ENCODE measurements around the gene SH3BGRL.

SH3BGRL gene

DNA sequence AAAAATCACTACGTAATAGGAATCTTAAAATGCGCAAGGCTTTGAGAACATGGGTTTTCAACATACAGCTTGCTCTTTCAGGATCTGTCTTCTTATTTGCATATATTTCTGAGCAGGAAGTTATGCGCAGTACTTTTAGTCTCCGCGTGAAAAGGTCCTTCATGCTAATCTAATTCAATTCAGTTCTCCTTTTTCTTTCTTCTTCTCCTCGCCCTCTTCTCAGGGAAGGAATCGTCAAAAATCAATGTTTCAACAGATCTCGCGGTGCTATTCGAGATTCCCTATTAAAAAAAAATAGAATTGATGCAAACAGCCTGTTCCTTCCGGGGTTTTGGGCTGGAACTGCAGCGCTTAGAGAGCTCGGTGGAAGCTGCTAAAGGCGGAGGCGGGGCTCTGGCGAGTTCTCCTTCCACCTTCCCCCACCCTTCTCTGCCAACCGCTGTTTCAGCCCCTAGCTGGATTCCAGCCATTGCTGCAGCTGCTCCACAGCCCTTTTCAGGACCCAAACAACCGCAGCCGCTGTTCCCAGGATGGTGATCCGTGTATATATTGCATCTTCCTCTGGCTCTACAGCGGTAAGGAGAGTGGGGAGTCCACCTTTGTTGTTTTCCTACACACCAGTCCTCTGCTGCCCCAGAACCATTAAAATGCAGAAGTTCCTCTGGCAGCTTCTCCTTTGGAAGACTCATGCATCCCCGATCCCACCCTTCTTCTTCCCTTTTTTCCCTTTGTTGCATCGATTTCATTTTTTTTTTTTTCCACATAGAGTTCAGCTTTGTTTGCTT is at the start of gene SH3BGRL, which contains the start of gene HMGN5:
TSS of gene SH3BGRL (plus strand) at position 432 of the 785 bp plus-strand sequence. CDS start at position 531, 99 bp downstream.
TSS of gene HMGN5 (minus strand) at position 243 of the 785 bp plus-strand sequence. CDS start 80,364 bp downstream, outside the sequence.
- DNase-seq, result peak; percentile 66

DNA sequence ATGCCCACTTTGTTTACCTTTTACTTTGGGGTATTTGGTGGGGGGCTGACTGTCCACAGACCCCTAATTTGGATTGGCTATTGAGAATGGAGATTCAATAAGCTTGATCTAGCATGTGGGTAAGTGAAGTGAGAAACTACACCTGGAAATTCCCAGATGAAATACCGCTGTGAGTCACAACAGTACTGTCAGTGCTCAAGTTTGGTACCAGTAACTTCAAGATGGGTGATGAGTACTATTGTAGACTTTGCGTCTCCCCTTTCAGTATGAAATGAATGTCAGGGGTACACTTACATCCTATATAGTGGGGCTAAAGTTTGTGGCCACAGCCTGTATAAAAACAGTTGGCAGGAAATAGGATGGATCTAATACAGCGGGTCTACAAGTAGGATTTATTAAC is 33.5 kb upstream of the SH3BGRL start:
- no peak for DNase-seq

DNA sequence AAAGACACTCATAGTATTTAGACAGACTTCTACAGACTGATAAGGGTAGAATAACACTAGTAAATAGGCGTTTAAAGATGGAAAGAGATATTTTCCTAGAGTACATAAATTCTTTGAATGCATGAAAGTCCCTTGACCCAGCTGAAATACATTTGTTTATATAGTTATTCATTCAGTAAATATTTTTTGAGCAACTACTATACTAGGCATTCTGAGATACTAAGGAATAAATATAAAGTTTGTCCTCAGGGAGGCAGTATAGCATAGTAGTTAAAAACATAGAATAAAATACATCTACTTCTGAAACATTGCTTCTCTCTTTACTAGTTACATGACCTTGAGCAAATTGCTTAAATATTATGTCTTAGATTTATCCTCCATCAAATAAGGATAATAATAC is 27.6 kb upstream of the SH3BGRL start:
- DNase-seq, result no peak

DNA sequence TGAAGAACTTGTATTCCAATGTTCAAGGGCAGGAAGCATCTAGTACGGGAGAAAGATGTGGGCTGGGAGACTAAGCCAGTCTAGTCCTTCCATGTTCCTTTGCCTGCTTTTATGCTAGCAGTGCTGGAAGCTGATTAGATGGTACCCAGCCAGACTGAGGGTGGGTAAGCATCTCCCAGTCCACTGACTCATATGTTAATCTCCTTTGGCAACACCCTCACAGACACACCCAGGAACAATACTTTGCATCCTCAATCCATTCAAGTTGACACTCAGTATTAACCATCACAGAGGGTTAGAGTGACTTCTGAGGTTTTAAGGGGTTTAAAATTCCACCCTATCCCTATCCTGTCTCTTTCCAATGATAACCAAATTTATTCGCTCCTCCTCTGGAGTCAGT is 6.6 kb upstream of the SH3BGRL start:
- DNase-seq, result no peak

DNA sequence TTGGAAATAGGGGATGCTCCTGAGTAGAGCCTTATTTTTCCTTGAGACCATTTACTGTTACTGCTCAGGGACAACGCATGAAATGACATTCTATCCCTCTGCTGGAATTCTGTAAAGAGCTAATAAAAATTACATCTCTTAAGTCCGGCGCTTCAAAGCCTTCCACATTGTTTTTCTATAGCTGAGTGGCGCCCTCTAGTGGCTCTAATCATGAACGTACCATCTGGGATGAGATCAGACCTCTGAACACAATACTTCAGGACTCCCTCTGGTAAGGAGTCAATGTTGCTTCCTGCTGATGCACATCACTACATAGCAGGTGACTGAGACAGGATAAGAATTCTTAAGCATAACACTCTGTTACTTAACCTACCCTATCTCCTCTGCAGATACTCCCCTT is 6.2 kb upstream of the SH3BGRL start:
- DNase-seq, result peak; percentile 51

DNA sequence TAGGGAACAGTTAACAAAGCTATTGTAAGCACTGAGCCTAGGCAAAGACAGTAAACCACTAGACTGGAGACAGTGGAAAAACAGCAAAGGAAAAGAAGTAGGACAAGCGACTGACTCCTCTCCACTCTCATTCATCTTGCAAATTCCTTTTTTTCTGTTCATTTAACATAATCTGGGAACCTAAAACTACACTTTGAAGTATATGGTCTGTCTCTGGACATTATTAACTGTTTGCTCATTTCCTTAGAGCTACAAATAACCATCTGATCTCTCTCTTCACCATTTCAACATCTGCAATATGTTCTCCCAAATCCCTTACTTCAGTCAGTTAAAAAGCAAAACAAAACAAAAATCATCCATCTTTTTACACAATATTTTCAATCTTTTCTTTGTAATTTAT is 831 bp upstream of the SH3BGRL start:
- DNase-seq, result no peak

DNA sequence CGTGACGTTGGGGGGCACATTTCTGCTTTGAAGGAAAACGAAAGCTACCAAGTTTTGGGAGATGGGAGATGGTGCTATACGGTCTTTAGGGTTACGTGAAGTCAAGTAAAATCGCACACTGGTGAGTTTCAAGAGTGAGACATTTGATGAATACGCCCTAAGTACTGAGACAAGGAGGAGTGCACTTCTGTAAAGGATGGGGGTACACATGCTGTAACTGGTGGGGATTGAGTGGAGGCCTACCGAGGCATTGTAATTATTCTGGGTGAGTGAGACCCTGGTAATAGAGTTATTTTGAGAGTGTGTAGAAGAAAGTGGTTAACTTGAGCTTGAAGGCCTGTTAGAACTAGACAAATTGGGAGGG is 536 bp downstream of the SH3BGRL start:
- no peak for DNase-seq

DNA sequence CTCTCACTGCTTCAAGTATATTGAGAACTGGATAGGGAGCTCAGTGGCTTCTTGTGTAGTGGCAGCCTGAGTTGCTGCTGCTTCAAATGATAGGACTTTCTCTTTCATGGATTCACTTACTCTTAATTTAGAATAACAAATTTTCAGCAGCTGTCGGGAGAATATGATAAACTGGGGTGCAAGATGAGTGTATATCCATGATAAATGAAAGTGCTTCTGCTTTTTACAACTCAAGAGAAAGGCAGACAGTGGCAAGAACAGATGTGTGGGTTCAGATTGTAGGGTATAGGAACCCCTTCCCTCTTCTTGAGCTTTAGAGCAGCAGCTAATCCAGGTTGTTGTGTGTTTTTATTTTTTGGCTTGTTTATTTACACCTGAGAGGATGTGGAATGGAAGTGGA is 1.0 kb downstream of the SH3BGRL start:
- DNase-seq, result no peak

DNA sequence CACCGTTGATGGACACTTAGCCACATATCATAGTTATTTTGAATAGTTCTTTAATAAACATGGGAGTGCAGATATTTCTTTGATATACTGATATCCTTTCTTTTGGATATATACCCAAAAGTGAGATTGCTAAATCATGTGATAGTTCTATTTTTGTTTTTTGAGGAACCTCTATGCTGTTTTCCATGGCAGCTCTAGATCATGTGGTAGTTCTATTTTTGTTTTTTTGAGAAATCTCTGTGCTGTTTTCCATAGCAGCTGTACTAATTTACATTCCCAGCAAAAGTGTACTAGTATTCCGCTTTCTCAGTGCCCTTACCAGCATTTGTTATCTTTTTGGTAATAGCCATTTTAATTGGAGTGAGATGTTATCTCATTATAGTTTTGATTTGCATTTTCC is 3.6 kb downstream of the SH3BGRL start:
- no peak for DNase-seq

DNA sequence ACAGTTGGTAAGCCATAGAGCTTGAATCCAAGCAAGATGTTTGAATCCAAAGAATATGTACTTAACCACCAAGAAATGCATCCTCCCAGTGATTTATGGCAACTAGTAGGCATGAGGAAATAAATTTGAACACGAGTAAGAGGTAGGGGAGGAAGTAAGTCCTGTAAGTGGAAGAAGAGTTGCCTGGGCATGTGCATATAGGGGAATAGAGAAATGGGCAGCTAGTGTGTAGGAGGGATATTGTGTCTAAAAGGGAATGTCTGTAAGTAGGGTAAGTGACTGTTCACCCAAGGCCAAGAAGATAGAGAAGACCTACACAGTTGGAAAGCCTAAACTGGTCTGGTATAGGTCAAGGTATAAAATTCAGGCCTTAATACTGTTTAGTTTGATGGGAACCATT is 4.6 kb downstream of the SH3BGRL start:
- DNase-seq, result no peak

DNA sequence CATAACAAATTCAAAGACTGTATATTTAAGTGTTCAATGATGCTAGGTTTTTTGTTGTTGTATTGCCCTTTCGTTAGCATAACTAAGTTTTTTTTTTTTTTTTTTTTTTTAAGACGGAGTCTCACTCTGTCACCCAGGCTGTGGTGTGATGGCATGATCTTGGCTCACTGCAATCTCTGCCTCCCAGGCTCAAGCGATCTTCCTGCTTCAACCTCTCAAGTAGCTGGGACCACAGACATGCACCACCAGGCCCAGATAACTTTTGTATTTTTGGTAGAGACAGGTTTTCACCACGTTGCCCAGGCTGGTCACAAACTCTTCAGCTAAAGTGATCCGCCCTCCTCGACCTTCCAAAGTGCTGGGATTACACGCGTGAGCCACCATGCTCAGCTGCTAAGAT is 7.0 kb downstream of the SH3BGRL start:
- DNase-seq, result no peak

DNA sequence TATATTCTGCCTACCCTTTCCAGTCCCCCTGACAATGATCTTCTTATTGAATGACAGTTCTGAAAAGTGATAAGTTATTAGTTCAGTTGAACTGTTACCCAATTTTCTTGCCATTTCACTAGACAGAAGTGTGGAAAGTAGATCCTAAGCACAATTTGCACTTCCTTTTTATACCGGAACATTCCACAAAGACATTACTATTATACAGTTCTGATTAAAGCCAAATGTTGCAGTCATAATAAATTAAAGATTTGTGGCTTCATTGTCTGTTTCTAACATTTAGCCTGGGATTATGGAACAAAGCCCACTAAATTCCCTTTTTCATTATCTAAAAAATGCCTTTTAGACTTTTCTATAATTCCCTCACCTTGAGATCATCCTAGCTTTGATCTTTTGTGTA is 13.8 kb downstream of the SH3BGRL start:
- no peak for DNase-seq

DNA sequence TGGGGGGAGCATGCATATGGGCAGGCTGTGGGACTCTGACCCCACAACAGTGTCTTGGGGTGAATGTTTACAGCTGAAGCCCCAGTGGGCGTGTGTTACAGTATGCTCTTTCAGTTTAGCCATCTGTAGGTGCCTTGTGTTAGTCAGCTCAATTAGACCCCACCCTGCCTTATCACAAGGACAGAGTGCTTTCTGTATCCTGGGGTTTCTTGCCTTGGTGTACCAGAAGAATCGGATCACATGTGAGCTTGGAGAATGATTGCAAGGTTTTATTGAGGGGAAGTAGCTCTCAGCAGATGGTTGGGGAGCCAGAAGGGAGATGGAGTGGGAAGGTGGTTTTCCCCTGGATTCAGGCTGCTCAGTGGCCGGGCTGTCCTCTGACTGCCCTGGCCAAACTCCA is 27.3 kb downstream of the SH3BGRL start:
- DNase-seq, result no peak

DNA sequence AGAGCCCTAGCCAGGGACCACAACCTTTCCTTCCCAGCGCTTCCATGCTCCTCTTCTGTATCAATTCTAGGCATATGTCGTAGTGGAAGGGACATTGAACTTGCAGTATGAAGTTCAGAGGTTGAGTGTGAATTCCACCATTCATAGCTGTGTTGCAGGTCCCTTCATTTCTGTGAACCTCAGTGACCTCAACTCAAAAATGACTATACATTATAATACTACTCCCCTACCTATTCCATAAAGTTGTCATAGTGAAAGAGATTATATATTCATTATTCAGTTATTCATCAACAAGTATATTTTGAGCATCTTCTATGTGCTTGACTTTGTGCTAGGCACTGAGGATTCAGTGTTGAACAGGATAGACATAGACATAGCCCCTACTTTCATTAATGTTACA is 28.0 kb downstream of the SH3BGRL start:
- DNase-seq, result no peak

DNA sequence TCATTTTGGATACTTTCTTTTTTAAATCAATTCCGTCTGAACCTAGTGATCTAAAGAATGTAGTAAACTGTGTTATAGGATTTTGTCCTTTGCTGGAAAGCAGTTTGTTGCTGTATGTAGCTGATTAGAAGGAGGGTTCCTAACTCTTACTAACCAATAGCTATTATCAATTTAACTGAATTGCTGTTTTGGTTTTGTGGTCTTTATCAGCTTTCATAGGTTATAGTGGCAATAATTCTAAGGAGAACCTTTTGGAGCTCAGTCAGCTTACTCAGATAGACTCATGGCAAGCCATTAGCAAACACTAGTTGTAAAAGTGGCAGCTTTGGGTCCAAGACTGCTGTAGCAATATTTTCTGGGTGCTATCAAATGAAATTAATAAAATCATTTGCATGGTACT is 29.6 kb downstream of the SH3BGRL start:
- DNase-seq, result no peak

DNA sequence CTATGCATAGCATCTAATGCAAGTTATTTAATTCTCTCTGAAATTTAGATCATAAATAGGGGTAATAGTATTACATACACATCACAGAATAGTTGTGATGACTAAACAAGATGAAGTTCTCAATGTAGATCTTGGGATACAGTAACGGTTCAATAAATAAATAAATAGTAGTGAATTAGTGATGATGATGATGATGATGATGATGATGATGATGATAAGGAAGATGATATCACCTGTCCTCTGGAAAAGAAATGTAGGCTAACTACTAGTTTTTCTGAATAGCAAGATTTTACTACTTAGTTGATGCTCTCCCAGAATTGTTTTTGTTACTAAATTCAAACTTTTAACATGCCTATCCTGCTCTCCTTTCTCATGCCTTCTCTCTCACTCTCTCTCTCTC is 30.3 kb downstream of the SH3BGRL start:
- DNase-seq, result no peak

DNA sequence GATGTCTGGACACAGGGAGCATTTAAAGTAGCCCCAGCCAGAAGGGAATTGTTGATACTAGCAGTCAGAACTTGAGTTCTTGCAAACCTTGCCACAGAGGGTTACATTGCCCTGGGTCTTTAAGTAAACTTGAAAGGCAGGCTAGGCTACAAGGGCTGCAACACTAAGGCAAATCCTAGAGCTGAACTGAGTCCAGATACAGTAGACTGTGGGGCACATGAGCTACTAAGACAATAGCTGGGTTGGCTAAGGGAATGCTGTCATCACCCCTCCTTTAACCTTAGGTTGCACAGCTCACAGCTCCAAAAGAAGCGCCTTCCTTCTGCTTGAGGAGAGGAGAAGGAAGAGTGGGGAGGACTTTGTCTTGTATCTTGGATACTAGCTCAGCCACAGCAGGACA is 35.6 kb downstream of the SH3BGRL start:
- DNase-seq, result no peak

DNA sequence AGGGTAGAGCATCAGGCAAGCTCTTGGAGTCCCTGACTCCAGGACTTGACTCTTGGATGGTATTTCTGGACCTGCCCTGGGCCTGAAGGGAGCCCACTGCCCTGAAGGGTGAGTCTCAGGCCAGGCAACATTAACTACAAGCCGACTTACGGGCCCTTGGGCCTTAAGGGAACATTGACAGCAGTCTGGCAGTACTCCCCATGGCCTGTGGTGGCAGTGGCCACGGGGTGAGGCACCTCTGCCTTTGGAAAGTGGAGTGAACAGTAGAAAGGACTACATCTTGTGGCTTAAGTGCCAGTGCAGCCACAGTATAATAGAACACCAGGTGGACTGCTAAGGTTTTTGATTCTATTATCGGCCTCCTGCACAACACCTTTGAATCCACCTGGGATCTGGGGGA is 36.3 kb downstream of the SH3BGRL start:
- no peak for DNase-seq

DNA sequence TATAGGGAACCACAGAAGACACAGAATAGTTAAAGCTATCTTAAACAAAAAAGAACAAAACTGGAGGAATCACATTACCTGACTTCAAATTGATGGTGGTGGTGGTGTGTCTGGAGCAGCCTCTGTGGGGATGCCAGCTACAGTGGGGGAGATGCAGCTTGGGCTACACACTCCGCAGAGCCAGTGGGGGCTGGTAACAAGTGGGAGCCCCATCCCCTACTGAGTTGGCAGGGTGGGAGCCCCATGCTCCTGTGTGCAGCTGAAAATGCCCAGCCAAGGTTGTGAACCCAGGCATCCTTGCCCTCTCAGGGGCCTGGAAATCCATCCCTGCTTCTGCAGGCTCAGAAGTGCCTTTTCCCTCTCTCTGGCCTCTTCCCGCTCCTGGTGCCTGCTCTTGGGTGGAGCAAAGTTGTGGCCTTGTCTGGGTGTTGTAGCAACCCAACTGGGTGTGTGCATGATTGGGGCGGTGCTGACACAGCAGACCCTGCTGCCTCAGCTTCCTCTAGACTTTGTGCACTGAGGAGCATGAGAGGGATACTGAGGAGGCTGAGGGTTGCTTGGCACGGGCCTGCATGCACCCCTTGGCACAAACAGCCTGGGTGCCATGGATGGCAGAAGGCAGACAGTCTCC is 38.9 kb downstream of the SH3BGRL start:
- DNase-seq, result no peak

DNA sequence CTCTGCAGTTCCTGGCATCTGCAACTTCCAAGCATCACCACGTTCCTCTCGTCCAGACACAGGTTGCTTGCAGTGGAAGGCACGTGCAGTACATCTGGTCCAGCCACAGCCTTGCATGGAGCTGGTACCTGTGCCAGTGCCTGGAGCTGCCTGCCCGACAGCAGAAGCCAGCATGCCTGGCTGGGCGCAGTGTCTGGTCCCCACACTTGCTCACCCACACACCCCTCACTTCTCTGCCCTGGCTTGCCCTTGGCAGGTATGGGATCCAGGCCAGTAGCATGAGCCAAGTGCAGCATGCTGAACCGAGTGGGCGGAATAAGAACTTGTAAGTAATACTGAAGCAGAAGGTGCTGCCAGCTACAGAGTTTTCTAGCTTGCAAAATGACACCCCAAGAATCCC is 39.9 kb downstream of the SH3BGRL start:
- DNase-seq, result no peak

DNA sequence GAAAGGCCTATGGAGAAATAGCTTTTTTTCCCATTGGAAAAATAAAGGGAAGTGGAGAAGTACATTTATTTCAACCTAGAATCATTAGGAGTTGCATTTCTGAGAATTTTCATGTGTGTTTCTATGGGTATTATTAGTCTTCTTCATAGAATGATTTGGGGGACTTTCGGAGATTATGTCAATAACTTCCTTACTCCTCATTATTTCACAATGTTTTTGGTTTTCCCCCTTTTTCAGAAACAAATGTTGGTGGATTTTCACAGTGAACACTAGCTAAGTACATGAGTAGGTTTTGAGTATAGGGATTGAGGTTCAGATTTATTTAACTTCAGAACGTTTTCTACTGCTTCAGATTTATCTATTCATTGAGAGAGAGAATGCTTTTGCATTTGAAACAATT is 54.0 kb downstream of the SH3BGRL start:
- no peak for DNase-seq

DNA sequence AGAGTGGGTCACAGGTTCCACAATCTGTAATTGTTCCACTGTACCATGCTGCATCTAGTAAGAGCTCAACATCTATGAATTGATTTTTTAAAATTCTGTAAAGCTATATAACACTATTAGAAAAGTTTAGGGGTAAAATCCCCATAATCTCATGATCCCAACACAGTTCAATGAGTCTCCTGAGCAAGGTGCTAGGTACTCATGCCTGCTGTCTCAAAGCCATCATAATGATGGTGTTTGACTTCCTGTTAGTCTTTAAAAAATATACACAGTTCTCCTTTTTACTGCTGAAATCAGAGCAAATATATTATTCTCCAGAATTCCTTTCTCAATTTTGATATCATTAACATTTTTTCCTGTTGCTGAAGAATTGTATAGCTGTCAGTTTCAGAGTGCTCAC is 55.9 kb downstream of the SH3BGRL start:
- DNase-seq, result no peak

DNA sequence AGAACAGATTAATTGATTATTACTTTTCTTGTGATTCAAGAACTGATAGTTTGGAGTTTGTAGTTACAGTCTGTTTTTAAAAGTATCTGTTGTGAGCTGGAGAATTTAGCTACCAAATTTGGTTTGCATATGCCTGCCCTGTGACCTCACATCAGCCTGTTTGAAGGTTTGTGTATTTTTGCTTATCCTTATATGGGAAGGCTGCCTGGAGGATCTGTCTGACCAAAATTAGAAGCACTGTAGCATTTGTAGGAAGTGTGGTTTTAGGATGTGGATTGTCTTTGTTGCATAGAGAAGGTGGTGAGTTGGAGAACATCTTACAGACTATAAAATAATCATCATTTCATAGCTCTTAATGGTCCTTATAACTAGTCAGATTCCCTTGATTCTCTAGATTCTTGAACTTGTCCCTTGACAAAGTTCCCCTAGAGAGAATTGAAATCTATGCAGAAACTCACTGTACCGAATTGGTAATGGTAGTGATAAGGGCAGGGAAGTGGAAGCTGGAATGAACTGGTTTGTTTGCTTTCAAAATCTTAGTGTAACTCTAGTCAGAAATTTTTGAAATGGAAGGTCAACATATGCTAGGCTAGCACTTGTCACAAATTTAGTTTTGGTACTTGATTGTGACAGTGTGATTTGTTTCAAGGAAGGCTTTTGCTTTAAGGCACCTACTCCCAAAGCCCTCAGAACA is 57.3 kb downstream of the SH3BGRL start:
- no peak for DNase-seq

DNA sequence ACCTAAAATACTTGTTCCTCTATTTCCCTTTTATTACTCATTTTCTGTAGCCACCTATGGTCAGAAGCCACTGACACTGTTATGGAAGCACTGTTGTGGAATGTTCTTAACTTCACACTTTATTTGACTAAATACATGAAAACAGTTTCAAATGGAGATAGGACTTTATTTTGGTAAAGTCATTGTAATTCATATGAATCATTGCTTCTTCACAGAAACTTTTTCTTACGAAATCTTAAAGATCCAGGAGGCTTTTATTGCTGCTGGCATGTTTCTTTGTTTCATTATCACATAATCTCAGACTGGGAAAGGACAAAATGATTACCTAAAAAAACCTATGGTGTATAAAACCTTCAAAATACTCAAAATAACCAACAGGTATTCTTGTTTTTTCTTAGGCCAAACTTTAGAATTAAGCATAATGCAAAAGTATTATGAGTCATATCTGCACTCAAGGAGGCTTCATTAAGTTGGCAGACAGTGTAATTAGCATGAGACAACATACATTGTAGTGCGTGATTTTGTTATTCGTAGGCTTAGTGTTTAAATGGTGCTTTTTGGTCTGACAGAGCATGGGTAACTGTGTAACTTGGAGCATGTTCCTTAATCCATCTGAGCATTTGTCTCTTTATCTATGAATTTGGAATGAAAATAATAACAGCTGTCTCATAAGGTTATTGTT is 58.0 kb downstream of the SH3BGRL start:
- DNase-seq, result no peak
